ENCODE results near the gene DNAH10.

Gene DNAH10

GRCh38 chr12:123954647-123955350, 192.7 kb downstream of the DNAH10 start:
- TF ChIP-seq YY1 (IDR thresholded peaks at IDR 0.05; ENCODE audit: low read depth): no peak
- no peak for TF ChIP-seq USF1 (IDR thresholded peaks at IDR 0.05)
- no peak for TF ChIP-seq TEAD4 (IDR thresholded peaks at IDR 0.05)
- TF ChIP-seq RAD21 (IDR thresholded peaks at IDR 0.05; ENCODE audit: low read depth): no peak
- no peak for TF ChIP-seq TCF12 (IDR thresholded peaks at IDR 0.05; ENCODE audit: low read depth)
- no peak for TF ChIP-seq FOXM1 (IDR thresholded peaks at IDR 0.05; ENCODE audit: borderline replicate concordance, low read depth)
- no peak for TF ChIP-seq EGR1 (IDR thresholded peaks at IDR 0.05)

- TF ChIP-seq YY1 (IDR thresholded peaks at IDR 0.05; ENCODE audit: low read depth) (no peak), TEAD4 (IDR thresholded peaks at IDR 0.05) (no peak)
Observed at GRCh38 chr12:123956249-123956648, 194.1 kb downstream of the DNAH10 start.

GRCh38 chr12:123957196-123957595, 195.1 kb downstream of the DNAH10 start:
- TF ChIP-seq EP300 (IDR thresholded peaks at IDR 0.05; ENCODE audit: borderline replicate concordance) (no peak), FOXM1 (IDR thresholded peaks at IDR 0.05; ENCODE audit: borderline replicate concordance, low read depth) (no peak), EGR1 (IDR thresholded peaks at IDR 0.05) (no peak), USF1 (IDR thresholded peaks at IDR 0.05) (no peak), TAF1 (IDR thresholded peaks at IDR 0.05; ENCODE audit: low read depth) (no peak), NFIC (IDR thresholded peaks at IDR 0.05) (no peak), MAX (IDR thresholded peaks at IDR 0.05) (no peak), TEAD4 (IDR thresholded peaks at IDR 0.05) (no peak), TCF12 (IDR thresholded peaks at IDR 0.05; ENCODE audit: low read depth) (no peak), REST (IDR thresholded peaks at IDR 0.05; ENCODE audit: low read depth) (no peak), CREB1 (IDR thresholded peaks at IDR 0.05; ENCODE audit: low read depth) (no peak), RAD21 (IDR thresholded peaks at IDR 0.05; ENCODE audit: low read depth) (no peak), ZBTB7A (IDR thresholded peaks at IDR 0.05; ENCODE audit: low read depth) (no peak)

GRCh38 chr12:123958462-123958861, 196.4 kb downstream of the DNAH10 start:
- TF ChIP-seq USF1 (IDR thresholded peaks at IDR 0.05) (no peak), ZBTB7A (IDR thresholded peaks at IDR 0.05; ENCODE audit: low read depth) (no peak), REST (IDR thresholded peaks at IDR 0.05; ENCODE audit: low read depth) (no peak)

- TF ChIP-seq CREB1 (IDR thresholded peaks at IDR 0.05; ENCODE audit: low read depth): no peak
- TF ChIP-seq EP300 (IDR thresholded peaks at IDR 0.05; ENCODE audit: borderline replicate concordance): no peak
- no peak for TF ChIP-seq TAF1 (IDR thresholded peaks at IDR 0.05; ENCODE audit: low read depth)
- no peak for TF ChIP-seq YY1 (IDR thresholded peaks at IDR 0.05; ENCODE audit: low read depth)
- TF ChIP-seq USF1 (IDR thresholded peaks at IDR 0.05): no peak
- no peak for TF ChIP-seq REST (IDR thresholded peaks at IDR 0.05; ENCODE audit: low read depth)
- no peak for TF ChIP-seq RAD21 (IDR thresholded peaks at IDR 0.05; ENCODE audit: low read depth)
- TF ChIP-seq TEAD4 (IDR thresholded peaks at IDR 0.05): no peak
- no peak for TF ChIP-seq TCF12 (IDR thresholded peaks at IDR 0.05; ENCODE audit: low read depth)
- no peak for TF ChIP-seq EGR1 (IDR thresholded peaks at IDR 0.05)
- TF ChIP-seq NFIC (IDR thresholded peaks at IDR 0.05): no peak
- no peak for TF ChIP-seq CEBPB (IDR thresholded peaks at IDR 0.05)
- TF ChIP-seq ZBTB7A (IDR thresholded peaks at IDR 0.05; ENCODE audit: low read depth): no peak
- TF ChIP-seq FOXM1 (IDR thresholded peaks at IDR 0.05; ENCODE audit: borderline replicate concordance, low read depth): no peak
- no peak for TF ChIP-seq MAX (IDR thresholded peaks at IDR 0.05)
Observed at GRCh38 chr12:123958876-123959275, 196.8 kb downstream of the DNAH10 start.

All from Ishikawa (cell line).